Breast epithelium (tissue), 4 donors: ENCODE measurements around the gene CCDC70. TPM values are rescaled to one million over a fixed set of nuclear protein-coding genes. Genes with fewer than 3 reads are reported as not detected.

Source experiments
- DNase-seq, 2 donors: peaks; one replicate each; pipeline ENCODE4 v3.0.0-alpha.2; 2019; ENCODE audit warnings: low spot score in 2 of 2
- H3K27ac ChIP-seq, 2 donors: fragments of 200-600 bp; sonication (generic) in 1 of 2; one replicate each; pipeline ENCODE4 v1.5.1; 2016 to 2019; ENCODE audit warnings: mild to moderate bottlenecking in 1 of 2
- H3K27me3 ChIP-seq, 2 donors: fragments of 200-600 bp; sonication (generic) in 1 of 2; one replicate each; pipeline versions ENCODE4 v1.5.1 to v1.6.0; 2017 to 2019; ENCODE audit warnings: control low read depth in 1 of 2, mild to moderate bottlenecking in 1 of 2
- H3K36me3 ChIP-seq: fragments of 200-600 bp; one replicate; pipeline ENCODE4 v1.5.1; 2019
- H3K4me1 ChIP-seq, 2 donors: fragments of 200-600 bp; sonication (generic); one replicate each; pipeline ENCODE4 v1.5.1; 2016 to 2019; ENCODE audit warnings: control low read depth in 1 of 2
- H3K4me3 ChIP-seq, 3 donors: fragments of 200-600 bp; sonication (generic); 1 replicate in 2 of 3; 2 replicates in 1 of 3; pipeline ENCODE4 v1.5.1; 2016 to 2019; ENCODE audit warnings: mild to moderate bottlenecking in 3 of 3, moderate library complexity in 2 of 3
- H3K9me3 ChIP-seq, 2 donors: fragments of 200-600 bp; sonication (generic) in 1 of 2; one replicate each; pipeline ENCODE4 v1.5.1; 2016 to 2019; ENCODE audit warnings: control low read depth in 1 of 2
- POLR2A ChIP-seq: fragments of 450-650 bp; IDR thresholded peaks from one replicate; pipeline ENCODE4 v1.6.1; 2016; ENCODE audit warnings: antibody characterized with exemption, mild to moderate bottlenecking, moderate library complexity
- POLR2AphosphoS5 ChIP-seq, 3 donors: sonication (generic); formaldehyde crosslinking; IDR thresholded peaks; one replicate each; pipeline ENCODE4 v1.6.1; 2017; ENCODE audit warnings: antibody characterized with exemption in 3 of 3
- intact Hi-C: fragments of 100-400 bp; cut with DNase I; formaldehyde crosslinking; loops from one replicate; pipeline ENCODE4 v1.15.1; 2023; ENCODE audit warnings: low total_unique reads
- total RNA-seq, 3 donors: library from RNA; depleted of rRNA; stranded (reverse); fragments of >200 nt; gene quantifications; one replicate each; pipeline ENCODE4 v1.1.0, GENCODE V29; 2016
- TF ChIP-seq, protein P1 (sequence below), 3 donors: fragments of 450-650 bp; IDR thresholded peaks; one replicate each; pipeline ENCODE4 v1.5.1; 2016 to 2017; ENCODE audit warnings: antibody characterized with exemption in 3 of 3, mild to moderate bottlenecking in 3 of 3, moderate library complexity in 3 of 3

CCDC70 gene
- total RNA-seq, 3 donors from 2014 or later: not detected

DNA sequence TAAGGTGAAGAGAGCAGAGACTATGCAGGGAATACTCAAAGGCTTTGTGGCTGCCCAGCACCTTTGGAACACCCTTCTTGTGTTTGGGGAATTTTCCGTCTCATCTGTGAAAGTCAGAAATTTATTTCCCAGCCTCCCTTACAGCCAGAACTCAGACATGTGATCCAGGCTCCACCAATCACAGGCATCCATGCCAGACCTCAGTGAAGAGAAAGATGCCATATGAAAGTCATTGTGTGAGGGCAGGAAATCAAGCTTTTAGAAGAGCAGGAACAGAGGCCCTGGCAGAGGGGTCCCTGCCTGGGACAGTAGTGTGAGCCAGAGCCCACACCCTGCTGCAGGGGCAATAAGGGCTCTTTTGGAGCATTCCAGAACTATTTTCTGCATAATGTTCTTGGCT is 12.1 kb downstream of the CCDC70 start:
- Histone ChIP-seq H3K36me3 (no peaks in the 10 kb centered on the region), H3K27ac (no peak overlapping the region), H3K4me3 (no peak overlapping the region), H3K27me3 (no peaks in the 10 kb centered on the region), H3K4me1 (no peaks in the 10 kb centered on the region), H3K9me3 (no peaks in the 10 kb centered on the region)
- TF ChIP-seq POLR2AphosphoS5 (IDR thresholded peaks at IDR 0.05) (no peak), POLR2A (no peak)
- TF ChIP-seq, protein P1, sequence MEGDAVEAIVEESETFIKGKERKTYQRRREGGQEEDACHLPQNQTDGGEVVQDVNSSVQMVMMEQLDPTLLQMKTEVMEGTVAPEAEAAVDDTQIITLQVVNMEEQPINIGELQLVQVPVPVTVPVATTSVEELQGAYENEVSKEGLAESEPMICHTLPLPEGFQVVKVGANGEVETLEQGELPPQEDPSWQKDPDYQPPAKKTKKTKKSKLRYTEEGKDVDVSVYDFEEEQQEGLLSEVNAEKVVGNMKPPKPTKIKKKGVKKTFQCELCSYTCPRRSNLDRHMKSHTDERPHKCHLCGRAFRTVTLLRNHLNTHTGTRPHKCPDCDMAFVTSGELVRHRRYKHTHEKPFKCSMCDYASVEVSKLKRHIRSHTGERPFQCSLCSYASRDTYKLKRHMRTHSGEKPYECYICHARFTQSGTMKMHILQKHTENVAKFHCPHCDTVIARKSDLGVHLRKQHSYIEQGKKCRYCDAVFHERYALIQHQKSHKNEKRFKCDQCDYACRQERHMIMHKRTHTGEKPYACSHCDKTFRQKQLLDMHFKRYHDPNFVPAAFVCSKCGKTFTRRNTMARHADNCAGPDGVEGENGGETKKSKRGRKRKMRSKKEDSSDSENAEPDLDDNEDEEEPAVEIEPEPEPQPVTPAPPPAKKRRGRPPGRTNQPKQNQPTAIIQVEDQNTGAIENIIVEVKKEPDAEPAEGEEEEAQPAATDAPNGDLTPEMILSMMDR (IDR thresholded peaks at IDR 0.05): no peak
- intact Hi-C loops: no loop called here
- no peak for DNase-seq

DNA sequence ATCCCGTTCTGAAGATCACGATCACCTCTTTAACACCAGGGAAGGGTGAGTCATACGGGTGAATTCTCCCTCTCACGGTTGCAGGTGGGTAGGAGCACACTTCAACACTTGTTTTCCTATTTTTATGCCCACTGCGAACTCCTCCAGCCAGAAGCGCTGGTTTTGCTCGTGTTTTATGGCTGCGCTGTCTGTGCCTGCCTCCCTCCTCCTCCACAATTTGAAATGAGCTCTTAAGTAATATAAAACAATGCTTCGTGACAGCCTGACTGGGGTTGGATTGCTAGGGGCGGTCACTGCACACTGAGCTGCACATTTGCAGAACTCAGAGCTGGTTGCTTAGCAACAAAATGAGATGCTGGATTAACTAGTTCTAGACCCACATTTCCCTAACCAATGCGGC is 12.9 kb downstream of the CCDC70 start:
- Histone ChIP-seq H3K4me3 (no peak overlapping the region), H3K27ac (no peak overlapping the region), H3K9me3 (no peaks in the 10 kb centered on the region), H3K27me3 (no peaks in the 10 kb centered on the region), H3K4me1 (no peaks in the 10 kb centered on the region), H3K36me3 (no peaks in the 10 kb centered on the region)
- no peak for DNase-seq
- intact Hi-C loops: no loop called here
- TF ChIP-seq POLR2A (no peak), POLR2AphosphoS5 (IDR thresholded peaks at IDR 0.05) (no peak)
- TF ChIP-seq, protein P1 (IDR thresholded peaks at IDR 0.05): no peak

DNA sequence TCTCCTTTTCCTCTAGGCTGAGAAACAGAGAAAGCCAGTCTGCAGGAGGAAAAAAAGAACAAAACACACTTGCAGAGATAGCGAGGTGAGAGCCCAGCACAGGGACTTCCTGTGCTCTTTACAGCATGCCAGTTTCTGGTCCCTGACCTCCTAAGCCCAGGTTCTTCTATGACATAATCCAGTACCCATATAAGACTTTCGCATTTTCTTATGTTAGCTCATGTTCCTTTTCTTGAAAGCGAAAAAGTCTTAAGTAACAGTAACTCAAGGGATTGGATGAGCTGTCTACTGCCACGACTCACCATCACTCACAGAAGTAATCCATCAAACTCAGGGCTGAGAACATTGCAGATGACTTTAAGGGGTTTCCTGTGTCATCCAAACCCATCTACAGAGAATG is 17.4 kb downstream of the CCDC70 start:
- H3K9me3 ChIP-seq: no peaks in the 10 kb centered on the region
- H3K4me1 ChIP-seq: no peaks in the 10 kb centered on the region
- H3K36me3 ChIP-seq: no peaks in the 10 kb centered on the region
- DNase-seq: no peak
- H3K27me3 ChIP-seq: no peaks in the 10 kb centered on the region
- no peak overlapping the region for H3K4me3 ChIP-seq
- TF ChIP-seq POLR2A (no peak), POLR2AphosphoS5 (IDR thresholded peaks at IDR 0.05) (no peak)
- TF ChIP-seq, protein P1 (IDR thresholded peaks at IDR 0.05): no peak
- intact Hi-C loops: no loop called here
- no peak overlapping the region for H3K27ac ChIP-seq

DNA sequence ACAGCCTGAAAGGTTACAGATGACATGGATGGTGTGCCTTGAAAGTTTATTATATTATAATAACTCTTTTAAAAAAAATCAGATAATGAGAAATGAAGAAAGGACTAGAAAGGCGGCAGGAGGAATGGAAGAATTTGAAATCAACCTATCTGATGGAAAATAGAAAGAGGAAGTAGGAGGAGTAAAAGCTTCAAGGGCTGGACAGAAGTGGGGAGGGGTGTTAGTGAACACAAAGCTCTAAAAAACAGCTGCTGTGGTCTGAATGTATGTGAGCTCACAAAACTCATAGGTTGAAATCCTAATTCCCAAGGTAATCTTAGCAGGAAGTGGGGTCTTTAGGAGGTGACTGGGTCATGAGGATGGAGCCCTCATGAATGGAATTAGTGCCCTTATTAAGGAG is 19.5 kb downstream of the CCDC70 start:
- no peaks in the 10 kb centered on the region for H3K27me3 ChIP-seq
- TF ChIP-seq POLR2A (no peak), POLR2AphosphoS5 (IDR thresholded peaks at IDR 0.05) (no peak)
- TF ChIP-seq, protein P1 (IDR thresholded peaks at IDR 0.05): no peak
- no peak overlapping the region for H3K27ac ChIP-seq
- no peaks in the 10 kb centered on the region for H3K4me1 ChIP-seq
- intact Hi-C loops: no loop called here
- no peaks in the 10 kb centered on the region for H3K36me3 ChIP-seq
- H3K9me3 ChIP-seq: no peaks in the 10 kb centered on the region
- DNase-seq: no peak
- no peak overlapping the region for H3K4me3 ChIP-seq

DNA sequence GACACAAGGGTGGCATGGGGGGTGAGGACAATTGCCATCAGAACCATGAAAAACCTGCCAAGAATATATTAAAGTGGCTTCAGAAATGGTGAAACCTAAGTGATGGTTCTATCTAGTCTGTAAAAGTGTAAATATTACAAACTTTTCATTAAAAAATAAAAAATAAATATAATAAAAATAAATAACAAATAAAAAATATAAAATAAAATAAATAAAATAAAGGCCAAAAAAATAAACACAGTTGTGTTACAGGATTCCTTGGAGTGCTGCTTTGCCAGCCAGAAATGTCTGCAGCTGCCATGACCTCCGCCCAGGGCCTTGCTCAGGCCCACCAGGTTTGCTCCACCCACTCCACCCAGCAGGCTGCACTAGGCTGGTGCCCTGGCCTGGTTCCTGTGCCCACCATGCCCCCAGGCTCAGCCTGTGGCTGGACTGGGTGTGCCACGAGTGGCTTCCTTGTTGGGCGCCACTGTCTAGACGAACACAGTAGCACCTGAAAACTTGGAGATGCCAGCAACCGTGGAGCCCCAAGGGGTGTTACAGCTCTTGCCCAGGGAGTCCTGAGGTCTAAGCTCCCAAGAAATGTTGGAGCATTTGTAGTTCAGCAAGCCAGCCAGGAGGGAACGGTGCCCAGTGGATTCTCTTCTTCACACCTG is 20.9 kb downstream of the CCDC70 start:
- intact Hi-C loops: no loop called here
- DNase-seq: no peak
- H3K9me3 ChIP-seq: no peaks in the 10 kb centered on the region
- H3K27ac ChIP-seq: no peak overlapping the region
- no peaks in the 10 kb centered on the region for H3K4me1 ChIP-seq
- TF ChIP-seq POLR2AphosphoS5 (IDR thresholded peaks at IDR 0.05) (no peak), POLR2A (no peak)
- TF ChIP-seq, protein P1 (IDR thresholded peaks at IDR 0.05): no peak
- no peak overlapping the region for H3K4me3 ChIP-seq
- H3K27me3 ChIP-seq: no peaks in the 10 kb centered on the region
- no peaks in the 10 kb centered on the region for H3K36me3 ChIP-seq
